WI38 (cell line): ENCODE measurements around the gene CDH11.

Source experiments
- H3K4me3 ChIP-seq: 2 replicates; pipeline ENCODE4 v1.5.1; 2011; ENCODE audit warnings: low read depth, mild to moderate bottlenecking, control low read depth, low read length
- CTCF ChIP-seq: IDR thresholded peaks from 2 replicates; pipeline ENCODE4 v1.5.1; 2012; ENCODE audit warnings: low read depth, mild to moderate bottlenecking, control low read depth, low read length

CDH11 gene

DNA sequence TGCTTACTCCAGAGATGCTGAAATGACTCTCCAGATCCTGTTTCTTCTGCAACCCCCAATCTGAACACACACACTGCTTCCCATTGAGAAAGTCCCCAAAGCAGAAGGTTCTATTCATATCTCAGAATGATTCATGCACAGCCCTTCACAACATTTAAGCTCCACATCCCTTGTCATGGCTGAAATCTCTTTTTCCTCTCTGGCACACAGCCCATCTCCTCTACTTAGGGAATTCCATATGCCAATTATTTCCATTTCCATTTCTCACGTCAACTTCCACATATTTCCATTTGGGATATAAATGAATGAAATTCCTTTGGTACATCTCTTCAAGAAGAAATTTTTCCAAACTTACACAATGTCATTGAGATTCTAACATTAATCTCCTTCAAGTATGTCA, 119.6 kb downstream of the CDH11 start:
- no peak for TF ChIP-seq CTCF
- no peak overlapping the region for H3K4me3 ChIP-seq

GRCh38 chr16:65000654-65001053, 121.2 kb downstream of the CDH11 start:
- TF ChIP-seq CTCF: no peak
- no peak overlapping the region for H3K4me3 ChIP-seq

DNA sequence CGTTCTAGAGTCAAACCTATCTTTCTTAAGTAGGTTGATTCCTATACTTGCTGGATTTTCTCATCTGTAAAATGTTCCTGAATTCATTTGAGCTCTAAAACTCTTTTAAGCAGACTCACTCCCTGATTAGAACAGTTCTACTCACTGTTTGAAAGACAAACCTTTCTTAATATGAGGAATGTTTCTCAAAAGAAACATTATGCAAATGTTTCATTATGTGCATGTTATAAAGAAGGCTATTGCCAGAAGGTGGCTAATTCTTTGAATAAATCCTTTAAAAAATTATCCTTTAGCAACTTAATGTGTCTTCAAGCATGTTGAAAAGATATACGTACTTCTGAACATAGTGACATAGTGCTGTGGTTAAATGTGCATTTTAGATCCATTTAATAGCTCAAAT, 124.1 kb downstream of the CDH11 start:
- TF ChIP-seq CTCF: no peak
- no peak overlapping the region for H3K4me3 ChIP-seq

DNA sequence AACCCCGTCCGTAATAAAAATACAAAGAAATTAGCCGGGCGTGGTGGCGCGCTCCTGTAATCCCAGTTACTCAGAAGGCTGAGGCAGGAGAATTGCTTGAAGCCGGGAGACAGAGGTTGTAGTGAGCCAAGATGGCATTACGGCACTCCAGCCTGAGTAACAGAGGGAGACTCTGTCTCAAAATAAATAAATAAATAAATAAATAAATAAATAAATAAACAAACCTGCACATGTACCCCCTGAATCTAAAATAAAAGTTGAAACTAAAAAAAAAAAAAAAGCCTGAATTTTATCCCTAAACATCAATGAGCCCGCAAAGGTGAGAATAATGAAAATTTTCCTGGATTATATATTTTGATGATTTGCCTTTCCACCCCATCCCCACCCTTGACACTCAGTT, 124.7 kb downstream of the CDH11 start:
- H3K4me3 ChIP-seq: no peak overlapping the region
- no peak for TF ChIP-seq CTCF

DNA sequence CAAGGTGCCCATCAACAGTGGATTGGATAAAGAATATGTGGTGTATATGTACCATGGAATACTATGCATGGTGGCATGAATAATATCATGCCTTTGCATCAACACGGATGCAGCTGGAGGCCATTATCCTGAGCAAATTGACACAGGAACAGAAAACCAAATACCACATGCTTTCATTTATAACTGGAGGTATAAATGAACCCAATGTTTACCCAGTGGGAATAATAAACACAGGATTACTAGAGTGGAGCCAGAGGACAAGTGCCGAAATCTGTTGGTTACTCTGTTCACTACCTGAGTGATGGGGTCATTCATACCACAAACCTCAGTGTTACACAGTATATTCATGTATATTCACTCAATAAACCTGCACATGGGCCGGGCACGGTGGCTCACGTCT, 125.2 kb downstream of the CDH11 start:
- no peak for TF ChIP-seq CTCF
- H3K4me3 ChIP-seq: no peak overlapping the region

DNA sequence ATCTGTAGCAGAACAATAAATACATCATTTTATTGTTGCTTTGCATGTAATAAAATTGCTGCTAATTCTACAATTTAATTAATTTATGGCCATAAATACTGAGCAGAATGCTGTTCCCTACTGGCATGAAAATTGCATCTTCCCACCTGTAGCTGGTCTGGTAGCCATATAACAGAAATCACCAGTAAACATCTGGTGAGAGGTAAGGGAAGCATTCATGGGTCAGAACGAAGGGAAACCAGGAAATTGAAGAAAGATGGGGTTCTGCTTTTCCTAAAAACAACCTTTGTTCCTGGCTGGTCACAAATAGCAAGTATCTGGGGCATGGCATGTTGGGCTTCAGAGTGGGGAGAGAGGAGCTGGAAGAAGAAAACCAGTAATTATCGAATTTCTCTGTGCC, 128.4 kb downstream of the CDH11 start:
- TF ChIP-seq CTCF: no peak
- no peak overlapping the region for H3K4me3 ChIP-seq

GRCh38 chr16:64991001-64991400, 130.9 kb downstream of the CDH11 start:
- no peak for TF ChIP-seq CTCF
- no peak overlapping the region for H3K4me3 ChIP-seq

DNA sequence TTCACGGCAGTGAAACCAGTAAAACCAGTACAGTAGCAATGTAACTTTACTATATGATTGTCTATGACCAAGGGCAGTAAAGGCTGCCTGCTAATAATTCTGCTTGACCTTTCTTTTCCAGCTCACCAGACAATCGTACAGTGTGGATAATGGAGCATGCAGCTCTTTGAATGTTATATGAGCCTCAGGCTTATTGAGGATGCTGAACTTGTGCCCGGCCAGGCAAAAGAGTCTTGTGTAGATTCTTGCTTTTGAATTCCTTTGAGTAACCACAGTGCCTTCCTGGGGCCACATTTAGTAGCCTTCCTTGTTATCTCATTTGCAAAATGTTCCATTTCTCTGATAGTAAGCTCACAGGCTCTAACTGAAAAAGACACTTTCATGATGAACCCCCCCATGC, 131.8 kb downstream of the CDH11 start:
- no peak overlapping the region for H3K4me3 ChIP-seq
- no peak for TF ChIP-seq CTCF
